ENCODE results near the gene RNF38.
"Not testable (repeated sequence)": the region's sequence is repeated elsewhere in the genome, so short reads cannot be mapped to it uniquely, and the experiment has no call there.

RNF38 gene

GRCh38 chr9:36294996-36295395, 105.1 kb downstream of the RNF38 start:
- ATAC-seq (replicated peaks; ENCODE audit: extremely low read depth, poor library complexity, severe bottlenecking); H3K4me3 Mint-ChIP-seq; H3K9me3 Mint-ChIP-seq; H3K27me3 Mint-ChIP-seq; DNase-seq (ENCODE audit: low spot score in 2 of 2); H3K4me1 Mint-ChIP-seq; H3K36me3 Mint-ChIP-seq (ENCODE audit: insufficient read depth): not testable (repeated sequence)
- H3K27ac Mint-ChIP-seq (ENCODE audit: low read depth) = peak overlapping the region; percentile 25

DNA sequence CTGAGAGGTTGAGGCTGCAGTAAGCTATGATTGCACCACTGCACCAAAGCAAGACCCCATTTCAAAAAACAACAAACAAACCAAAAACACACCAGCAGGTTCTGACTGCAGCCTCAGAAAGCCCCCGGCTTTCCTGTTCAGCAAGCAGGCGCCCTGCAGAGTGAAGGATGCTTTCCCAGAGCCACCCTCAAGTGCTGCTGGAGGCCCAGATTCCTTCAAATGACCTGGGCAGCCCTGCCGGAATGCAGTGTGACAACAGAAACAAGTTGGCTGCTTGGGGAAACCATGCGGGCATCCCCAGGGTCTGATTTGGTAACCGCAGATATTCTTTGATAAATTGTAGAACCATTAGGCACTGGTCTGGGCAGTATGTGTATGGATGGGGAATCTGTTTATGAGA, 106.2 kb downstream of the RNF38 start:
- ATAC-seq (replicated peaks; ENCODE audit: extremely low read depth, poor library complexity, severe bottlenecking) = no peak

GRCh38 chr9:36293171-36293570, 106.9 kb downstream of the RNF38 start:
- no peak overlapping the region for H3K27ac Mint-ChIP-seq (ENCODE audit: low read depth)
- H3K27me3 Mint-ChIP-seq = no peaks in the 10 kb centered on the region
- ATAC-seq (replicated peaks; ENCODE audit: extremely low read depth, poor library complexity, severe bottlenecking) (no peak), DNase-seq (ENCODE audit: low spot score in 2 of 2) (no peak)
- no peak overlapping the region for H3K4me3 Mint-ChIP-seq
- no peaks in the 10 kb centered on the region for H3K9me3 Mint-ChIP-seq
- no peaks in the 10 kb centered on the region for H3K4me1 Mint-ChIP-seq
- H3K36me3 Mint-ChIP-seq (ENCODE audit: insufficient read depth) = peaks cover 3% of the 10 kb centered on the region

More for the DNA sequence above, 106.2 kb downstream of the RNF38 start:
- H3K4me1 Mint-ChIP-seq = no peaks in the 10 kb centered on the region
- no peaks in the 10 kb centered on the region for H3K27me3 Mint-ChIP-seq
- DNase-seq (ENCODE audit: low spot score in 2 of 2) = no peak
- peaks cover 3% of the 10 kb centered on the region for H3K36me3 Mint-ChIP-seq (ENCODE audit: insufficient read depth)
- no peak overlapping the region for H3K27ac Mint-ChIP-seq (ENCODE audit: low read depth)
- H3K9me3 Mint-ChIP-seq = no peaks in the 10 kb centered on the region
- H3K4me3 Mint-ChIP-seq = no peak overlapping the region

GRCh38 chr9:36292641-36293040, 107.4 kb downstream of the RNF38 start:
- H3K27ac Mint-ChIP-seq (ENCODE audit: low read depth) = no peak overlapping the region
- no peaks in the 10 kb centered on the region for H3K9me3 Mint-ChIP-seq
- H3K36me3 Mint-ChIP-seq (ENCODE audit: insufficient read depth) = peaks cover 3% of the 10 kb centered on the region
- ATAC-seq (replicated peaks; ENCODE audit: extremely low read depth, poor library complexity, severe bottlenecking) (no peak), DNase-seq (ENCODE audit: low spot score in 2 of 2) (no peak)
- no peaks in the 10 kb centered on the region for H3K27me3 Mint-ChIP-seq
- H3K4me3 Mint-ChIP-seq = no peak overlapping the region
- H3K4me1 Mint-ChIP-seq = no peaks in the 10 kb centered on the region

DNA sequence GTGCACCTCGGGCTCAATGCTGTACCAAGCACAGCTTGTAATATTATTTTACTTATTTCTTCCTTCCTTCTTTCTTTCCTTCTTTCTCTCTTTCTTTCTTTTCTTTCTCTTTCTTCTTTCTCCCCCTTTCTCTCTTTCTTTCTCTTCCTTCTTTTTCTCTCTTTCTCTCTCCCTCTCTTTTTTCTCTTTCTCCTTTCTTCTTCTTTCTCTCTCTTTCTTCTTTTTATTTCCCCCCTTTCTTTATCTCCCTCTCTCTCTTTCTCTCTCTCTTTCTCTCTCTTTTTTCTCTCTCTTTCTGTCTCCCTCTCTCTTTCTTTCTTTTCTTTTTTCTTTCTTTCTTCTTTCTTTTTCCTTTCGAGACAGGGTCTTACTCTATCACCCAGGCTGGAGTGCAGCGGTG, 109.1 kb downstream of the RNF38 start:
- no peak for DNase-seq (ENCODE audit: low spot score in 2 of 2)
- Mint-ChIP-seq H3K4me3 (no peak overlapping the region), H3K36me3 (ENCODE audit: insufficient read depth) (peaks cover 2% of the 10 kb centered on the region), H3K27me3 (no peaks in the 10 kb centered on the region), H3K9me3 (no peaks in the 10 kb centered on the region), H3K4me1 (no peaks in the 10 kb centered on the region), H3K27ac (ENCODE audit: low read depth) (no peak overlapping the region)
- no peak for ATAC-seq (replicated peaks; ENCODE audit: extremely low read depth, poor library complexity, severe bottlenecking)

DNA sequence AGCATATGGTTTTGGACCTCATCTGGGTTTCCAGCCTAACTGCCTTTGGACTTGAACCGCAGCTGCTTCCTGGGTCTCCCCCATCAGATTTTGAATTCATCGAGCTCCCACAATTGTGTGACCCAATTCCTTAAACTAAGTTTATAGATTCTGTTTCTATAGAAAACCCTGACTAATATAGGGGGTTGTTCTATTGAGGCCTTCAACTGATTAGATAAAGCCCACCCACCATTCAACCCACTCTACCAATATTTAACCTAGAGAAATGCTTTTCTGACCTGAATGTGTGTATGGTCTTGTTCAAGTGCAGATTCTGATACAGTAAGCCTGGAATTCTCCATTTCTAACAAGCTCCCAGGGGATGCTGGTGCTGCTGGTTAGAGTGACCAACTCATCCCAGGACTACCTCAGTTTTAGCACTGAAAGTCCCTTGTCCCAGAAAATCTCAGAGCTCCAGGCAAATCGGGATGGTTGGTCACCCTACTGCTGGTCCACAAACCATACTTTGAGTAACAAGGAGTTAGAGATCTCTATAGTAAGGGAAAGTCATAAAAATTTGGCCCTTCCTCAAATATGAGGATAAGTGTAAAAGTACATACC, 110.1 kb downstream of the RNF38 start:
- no peaks in the 10 kb centered on the region for H3K9me3 Mint-ChIP-seq
- no peak overlapping the region for H3K4me3 Mint-ChIP-seq
- H3K4me1 Mint-ChIP-seq = no peaks in the 10 kb centered on the region
- no peaks in the 10 kb centered on the region for H3K27me3 Mint-ChIP-seq
- peaks cover 2% of the 10 kb centered on the region for H3K36me3 Mint-ChIP-seq (ENCODE audit: insufficient read depth)
- H3K27ac Mint-ChIP-seq (ENCODE audit: low read depth) = no peak overlapping the region
- no peak for ATAC-seq (replicated peaks; ENCODE audit: extremely low read depth, poor library complexity, severe bottlenecking)
- no peak for DNase-seq (ENCODE audit: low spot score in 2 of 2)

GRCh38 chr9:36288070-36288469, 112.0 kb downstream of the RNF38 start:
- Mint-ChIP-seq H3K4me1 (no peaks in the 10 kb centered on the region), H3K9me3 (no peaks in the 10 kb centered on the region), H3K27me3 (no peaks in the 10 kb centered on the region), H3K4me3 (no peak overlapping the region), H3K36me3 (ENCODE audit: insufficient read depth) (peaks cover under 1% of the 10 kb centered on the region), H3K27ac (ENCODE audit: low read depth) (no peak overlapping the region)
- DNase-seq (ENCODE audit: low spot score in 2 of 2) (no peak), ATAC-seq (replicated peaks; ENCODE audit: extremely low read depth, poor library complexity, severe bottlenecking) (no peak)

Measured in central memory CD8-positive, alpha-beta T cell (primary cell).